ENCODE measurements around the gene ACMSD. TPM values are rescaled to one million over a fixed set of nuclear protein-coding genes. Genes with fewer than 3 reads are reported as not detected.

ACMSD gene
- total RNA-seq, 2 donors from 2014 or later = not detected

DNA sequence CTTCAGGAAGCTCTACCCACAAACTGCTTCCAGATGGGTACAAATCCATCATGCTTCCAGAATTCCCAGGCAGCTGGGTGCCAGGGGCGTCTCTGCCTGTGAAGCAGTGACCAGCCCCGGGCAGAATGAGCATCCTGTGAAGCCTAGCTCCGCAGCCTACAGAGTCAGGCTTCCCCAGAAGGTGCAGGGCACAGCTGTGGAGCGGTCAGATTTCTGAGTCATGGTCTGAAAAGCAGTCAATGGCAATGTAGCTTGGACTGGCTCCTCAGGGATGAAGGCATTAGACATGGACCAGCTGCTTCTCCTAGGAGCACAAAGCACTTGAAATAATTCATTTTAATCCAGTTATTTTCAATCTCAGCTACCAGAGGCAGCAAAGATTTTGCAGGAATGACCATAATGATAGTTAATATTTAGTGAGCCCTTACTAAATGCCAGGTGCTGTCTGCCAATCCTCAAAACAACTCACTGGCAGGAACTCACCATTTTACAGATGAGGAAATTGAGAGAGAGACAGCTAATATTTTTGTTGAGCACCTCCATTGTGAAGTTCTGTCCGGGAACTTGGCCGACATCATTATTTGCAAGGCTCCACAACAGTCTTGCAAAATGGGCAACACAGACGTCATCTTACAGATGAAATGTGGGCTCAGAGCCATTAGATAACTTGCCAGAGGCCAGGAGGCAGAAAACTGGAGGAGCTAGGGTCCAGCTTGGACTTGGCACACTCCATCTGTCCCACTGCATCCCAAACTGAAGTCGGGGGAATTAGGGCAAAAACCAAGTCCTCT is 31.7 kb downstream of the ACMSD start:
- H3K36me3 ChIP-seq = no peaks in the 10 kb centered on the region
- no peak overlapping the region for H3K4me3 ChIP-seq
- intact Hi-C loops (cut with DNase I) = no loop called here
- TF ChIP-seq, protein P1, sequence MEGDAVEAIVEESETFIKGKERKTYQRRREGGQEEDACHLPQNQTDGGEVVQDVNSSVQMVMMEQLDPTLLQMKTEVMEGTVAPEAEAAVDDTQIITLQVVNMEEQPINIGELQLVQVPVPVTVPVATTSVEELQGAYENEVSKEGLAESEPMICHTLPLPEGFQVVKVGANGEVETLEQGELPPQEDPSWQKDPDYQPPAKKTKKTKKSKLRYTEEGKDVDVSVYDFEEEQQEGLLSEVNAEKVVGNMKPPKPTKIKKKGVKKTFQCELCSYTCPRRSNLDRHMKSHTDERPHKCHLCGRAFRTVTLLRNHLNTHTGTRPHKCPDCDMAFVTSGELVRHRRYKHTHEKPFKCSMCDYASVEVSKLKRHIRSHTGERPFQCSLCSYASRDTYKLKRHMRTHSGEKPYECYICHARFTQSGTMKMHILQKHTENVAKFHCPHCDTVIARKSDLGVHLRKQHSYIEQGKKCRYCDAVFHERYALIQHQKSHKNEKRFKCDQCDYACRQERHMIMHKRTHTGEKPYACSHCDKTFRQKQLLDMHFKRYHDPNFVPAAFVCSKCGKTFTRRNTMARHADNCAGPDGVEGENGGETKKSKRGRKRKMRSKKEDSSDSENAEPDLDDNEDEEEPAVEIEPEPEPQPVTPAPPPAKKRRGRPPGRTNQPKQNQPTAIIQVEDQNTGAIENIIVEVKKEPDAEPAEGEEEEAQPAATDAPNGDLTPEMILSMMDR (IDR thresholded peaks at IDR 0.05) = no peak
- H3K9me3 ChIP-seq = no peaks in the 10 kb centered on the region
- no peak overlapping the region for H3K27ac ChIP-seq
- H3K4me1 ChIP-seq = no peaks in the 10 kb centered on the region
- no peak overlapping the region for H3K9ac ChIP-seq (ENCODE audit: low read depth in 2 of 2, low read length in 2 of 2)
- no peaks in the 10 kb centered on the region for H3K27me3 ChIP-seq
- DNase-seq = no peak

DNA sequence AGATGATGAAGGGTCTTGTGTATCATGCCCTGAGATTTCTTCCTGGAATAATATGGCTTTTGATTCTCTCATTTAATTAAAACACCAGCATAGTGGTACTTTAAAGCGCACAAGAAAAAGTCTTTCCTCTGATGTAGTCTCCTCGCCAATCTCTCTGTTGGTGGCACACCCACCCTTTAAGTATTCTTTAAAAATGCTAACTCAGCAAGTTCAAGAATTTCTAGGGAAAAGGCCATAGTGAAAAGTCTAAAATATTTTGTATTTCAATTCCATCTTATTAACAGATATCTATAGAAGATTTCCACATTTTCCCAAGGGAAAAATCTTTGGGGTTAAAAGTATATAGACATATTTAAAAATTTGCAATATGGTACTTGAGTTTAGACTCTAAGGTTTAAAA is 34.7 kb downstream of the ACMSD start:
- Histone ChIP-seq H3K9me3 (no peaks in the 10 kb centered on the region), H3K4me3 (no peak overlapping the region), H3K27me3 (no peaks in the 10 kb centered on the region), H3K36me3 (no peaks in the 10 kb centered on the region), H3K27ac (no peak overlapping the region), H3K9ac (ENCODE audit: low read depth in 2 of 2, low read length in 2 of 2) (no peak overlapping the region), H3K4me1 (no peaks in the 10 kb centered on the region)
- intact Hi-C loops (cut with DNase I) = no loop called here
- TF ChIP-seq, protein P1 (IDR thresholded peaks at IDR 0.05) = no peak
- DNase-seq = no peak

DNA sequence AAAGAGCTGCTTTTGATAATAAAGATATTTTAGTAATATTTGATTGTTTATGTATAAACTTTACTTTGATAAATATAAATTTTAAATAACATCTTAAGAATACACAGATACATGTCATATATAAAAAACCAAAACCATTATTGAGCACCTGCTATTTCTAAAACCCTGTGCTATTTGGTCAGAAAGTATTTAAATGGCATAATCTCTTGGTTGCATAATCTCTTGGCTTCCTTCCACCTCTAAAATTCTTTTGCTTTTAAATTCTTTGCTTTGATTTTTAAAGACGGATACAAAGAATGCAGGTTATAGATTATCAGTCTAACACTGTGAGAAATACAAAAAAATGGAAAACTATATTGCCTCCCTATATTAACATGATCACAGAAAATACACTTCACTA is 36.9 kb downstream of the ACMSD start:
- H3K4me3 ChIP-seq = no peak overlapping the region
- H3K27me3 ChIP-seq = no peaks in the 10 kb centered on the region
- no peak for DNase-seq
- H3K4me1 ChIP-seq = no peaks in the 10 kb centered on the region
- H3K36me3 ChIP-seq = no peaks in the 10 kb centered on the region
- TF ChIP-seq, protein P1 (IDR thresholded peaks at IDR 0.05) = no peak
- no peak overlapping the region for H3K9ac ChIP-seq (ENCODE audit: low read depth in 2 of 2, low read length in 2 of 2)
- intact Hi-C loops (cut with DNase I) = no loop called here
- no peak overlapping the region for H3K27ac ChIP-seq
- H3K9me3 ChIP-seq = no peaks in the 10 kb centered on the region

DNA sequence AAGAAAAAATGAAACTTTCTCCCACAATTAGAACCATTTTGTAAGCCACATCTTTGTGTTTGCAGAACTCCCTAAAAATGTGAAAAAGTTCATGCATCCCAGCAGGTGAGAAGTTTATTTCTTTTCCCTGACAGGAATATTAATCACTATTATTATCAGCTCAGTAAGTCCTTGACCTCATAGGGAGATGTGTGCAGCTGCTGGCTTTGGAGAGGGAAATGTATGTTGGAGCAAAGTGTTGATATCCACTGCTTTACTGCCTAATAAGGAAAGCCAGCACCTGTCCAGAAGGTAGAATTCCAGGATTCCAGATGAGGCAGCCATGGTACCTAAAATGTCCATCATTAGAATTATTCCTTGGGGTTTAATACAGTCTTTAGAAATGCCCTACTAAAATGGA is 44.4 kb downstream of the ACMSD start:
- no peaks in the 10 kb centered on the region for H3K4me1 ChIP-seq
- intact Hi-C loops (cut with DNase I) = no loop called here
- TF ChIP-seq, protein P1 (IDR thresholded peaks at IDR 0.05) = no peak
- H3K27me3 ChIP-seq = no peaks in the 10 kb centered on the region
- no peak overlapping the region for H3K27ac ChIP-seq
- no peak for DNase-seq
- H3K4me3 ChIP-seq = no peak overlapping the region
- H3K36me3 ChIP-seq = no peaks in the 10 kb centered on the region
- H3K9ac ChIP-seq (ENCODE audit: low read depth in 2 of 2, low read length in 2 of 2) = no peak overlapping the region
- H3K9me3 ChIP-seq = no peaks in the 10 kb centered on the region

DNA sequence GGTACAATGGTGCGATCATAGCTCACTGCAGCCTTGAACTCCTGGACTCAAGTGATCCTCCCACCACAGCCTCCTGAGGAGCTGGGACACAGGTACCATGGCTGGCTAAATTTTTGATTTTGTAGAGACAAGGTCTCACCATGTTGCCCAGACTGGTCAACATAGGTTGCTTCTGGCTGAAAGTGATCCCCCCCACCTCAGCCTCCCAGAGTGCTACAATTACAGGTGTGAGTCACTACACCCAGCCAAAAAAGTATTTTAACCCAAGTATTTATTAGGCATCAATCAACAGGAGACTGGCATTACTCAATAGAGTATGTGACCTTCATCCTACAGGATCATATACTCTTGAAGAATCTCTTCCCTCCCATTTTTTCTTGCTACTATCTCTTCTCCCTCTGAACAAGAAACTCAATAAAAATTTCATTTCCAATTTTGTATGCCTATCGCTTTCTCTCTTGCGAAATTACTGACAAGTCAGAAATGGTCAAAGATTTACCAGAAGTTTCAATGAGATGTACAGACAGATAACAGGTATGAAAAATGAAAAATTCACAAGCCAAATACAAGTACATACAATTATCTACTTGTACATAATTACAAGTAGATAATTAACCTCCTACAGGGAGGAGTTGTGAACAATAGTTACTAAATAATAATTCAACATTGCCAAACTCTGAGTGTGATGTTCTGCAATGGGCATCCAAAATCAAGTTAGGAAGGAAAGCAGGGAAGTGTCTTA is 45.3 kb downstream of the ACMSD start:
- no peaks in the 10 kb centered on the region for H3K36me3 ChIP-seq
- no peaks in the 10 kb centered on the region for H3K9me3 ChIP-seq
- intact Hi-C loops (cut with DNase I) = no loop called here
- no peak overlapping the region for H3K4me3 ChIP-seq
- DNase-seq = no peak
- no peaks in the 10 kb centered on the region for H3K4me1 ChIP-seq
- H3K9ac ChIP-seq (ENCODE audit: low read depth in 2 of 2, low read length in 2 of 2) = no peak overlapping the region
- H3K27ac ChIP-seq = no peak overlapping the region
- H3K27me3 ChIP-seq = no peaks in the 10 kb centered on the region
- TF ChIP-seq, protein P1 (IDR thresholded peaks at IDR 0.05) = no peak
